ENCODE results near the gene CSMD2.

The CSMD2 gene

GRCh38 chr1:33635336-33636012, 529.6 kb downstream of the CSMD2 start:
- no peak for DNase-seq (ENCODE audit: low spot score)

GRCh38 chr1:33634806-33635205, 530.2 kb downstream of the CSMD2 start:
- DNase-seq (ENCODE audit: low spot score), result peak; percentile 34

- DNase-seq (ENCODE audit: low spot score), result no peak
These were observed 530.9 kb downstream of the CSMD2 start for GRCh38 chr1:33634143-33634542.

GRCh38 chr1:33633019-33633801, 531.8 kb downstream of the CSMD2 start:
- DNase-seq (ENCODE audit: low spot score), result peak; percentile 71

GRCh38 chr1:33630686-33631085, 534.3 kb downstream of the CSMD2 start:
- no peak for DNase-seq (ENCODE audit: low spot score)

- no peak for DNase-seq (ENCODE audit: low spot score)
These were observed 538.2 kb downstream of the CSMD2 start for GRCh38 chr1:33626801-33627200.

GRCh38 chr1:33624991-33625870, 539.8 kb downstream of the CSMD2 start:
- DNase-seq (ENCODE audit: low spot score), result peak; percentile 56

- no peak for DNase-seq (ENCODE audit: low spot score)
These were observed 540.6 kb downstream of the CSMD2 start for GRCh38 chr1:33624261-33624990.

- DNase-seq (ENCODE audit: low spot score), result no peak
These were observed 541.2 kb downstream of the CSMD2 start for GRCh38 chr1:33623811-33624210.

- no peak for DNase-seq (ENCODE audit: low spot score)
These were observed 542.3 kb downstream of the CSMD2 start for GRCh38 chr1:33622757-33623156.

GRCh38 chr1:33618636-33619035, 546.4 kb downstream of the CSMD2 start:
- no peak for DNase-seq (ENCODE audit: low spot score)

GRCh38 chr1:33617451-33617850, 547.6 kb downstream of the CSMD2 start:
- DNase-seq (ENCODE audit: low spot score), result no peak

GRCh38 chr1:33616780-33617179, 548.2 kb downstream of the CSMD2 start:
- DNase-seq (ENCODE audit: low spot score), result no peak

- no peak for DNase-seq (ENCODE audit: low spot score)
These were observed 549.5 kb downstream of the CSMD2 start for GRCh38 chr1:33615546-33615945.

- no peak for DNase-seq (ENCODE audit: low spot score)
These were observed 554.1 kb downstream of the CSMD2 start for GRCh38 chr1:33610864-33611455.

GRCh38 chr1:33610391-33610790, 554.6 kb downstream of the CSMD2 start:
- DNase-seq (ENCODE audit: low spot score), result no peak

- no peak for DNase-seq (ENCODE audit: low spot score)
These were observed 555.3 kb downstream of the CSMD2 start for GRCh38 chr1:33609739-33610138.

GRCh38 chr1:33608825-33609400, 556.1 kb downstream of the CSMD2 start:
- no peak for DNase-seq (ENCODE audit: low spot score)

GRCh38 chr1:33607444-33608005, 557.5 kb downstream of the CSMD2 start:
- DNase-seq (ENCODE audit: low spot score), result no peak

- DNase-seq (ENCODE audit: low spot score), result no peak
These were observed 558.8 kb downstream of the CSMD2 start for GRCh38 chr1:33606272-33606671.

- no peak for DNase-seq (ENCODE audit: low spot score)
These were observed 562.8 kb downstream of the CSMD2 start for GRCh38 chr1:33602271-33602670.
